ENCODE data around the gene BPIFB4. TPM values are rescaled to one million over a fixed set of nuclear protein-coding genes. Genes with fewer than 3 reads are reported as not detected.
"Not testable (repeated sequence)": the region's sequence is repeated elsewhere in the genome, so short reads cannot be mapped to it uniquely, and the experiment has no call there.

The BPIFB4 gene
- total and polyA plus RNA-seq, 10 donors: not detected

- TF ChIP-seq POLR2A (IDR thresholded peaks at IDR 0.05) (no peak), CTCF (IDR thresholded peaks at IDR 0.05 in 8 of 11, conservative IDR thresholded peaks at IDR 0.05 in 3 of 11) (no peak), POLR2AphosphoS5 (IDR thresholded peaks at IDR 0.05) (no peak)
- 52 to 74% (median 59%) methylated on average over 1 of the region's 1 CpG for WGBS, 5 donors
- no peak overlapping the region for H3K4me3 ChIP-seq
- H3K27ac ChIP-seq: no peak overlapping the region
- DNase-seq: no peak
- no peaks in the 10 kb centered on the region for H3K4me1 ChIP-seq
- peaks cover 3 to 33% (median 24%) of the 10 kb centered on the region in 8 donors for H3K9me3 ChIP-seq
- no peaks in the 10 kb centered on the region for H3K27me3 ChIP-seq (replicated peaks in 1 of 7)
- intact Hi-C loops (cut with DNase I; ENCODE audit: low total_unique reads): no loop called here
- H3K36me3 ChIP-seq: no peaks in the 10 kb centered on the region
Observed at GRCh38 chr20:33043731-33044181, 35.7 kb upstream of the BPIFB4 start.

- H3K36me3 ChIP-seq; H3K4me1 ChIP-seq; H3K4me3 ChIP-seq; intact Hi-C loops (cut with DNase I; ENCODE audit: low total_unique reads); H3K27me3 ChIP-seq (replicated peaks in 1 of 7); DNase-seq; H3K27ac ChIP-seq: not testable (repeated sequence)
- H3K9me3 ChIP-seq: peaks cover 3 to 33% (median 24%) of the 10 kb centered on the region in 8 donors
- 79 to 92% (median 88%) methylated on average over 15 of the region's 15 CpGs for WGBS, 5 donors
Observed at GRCh38 chr20:33045129-33045721, 34.2 kb upstream of the BPIFB4 start.

- no peak overlapping the region for H3K27ac ChIP-seq
- intact Hi-C loops (cut with DNase I; ENCODE audit: low total_unique reads): no loop called here
- H3K4me3 ChIP-seq: no peak overlapping the region
- no peak for TF ChIP-seq POLR2A (IDR thresholded peaks at IDR 0.05)
- no peak for TF ChIP-seq CTCF (IDR thresholded peaks at IDR 0.05 in 8 of 11, conservative IDR thresholded peaks at IDR 0.05 in 3 of 11)
- TF ChIP-seq POLR2AphosphoS5 (IDR thresholded peaks at IDR 0.05): no peak
- H3K9me3 ChIP-seq: peaks cover 3 to 33% (median 24%) of the 10 kb centered on the region in 8 donors
- 77 to 83% (median 79%) methylated on average over 3 of the region's 3 CpGs for WGBS, 5 donors
- DNase-seq: no peak
- H3K27me3 ChIP-seq (replicated peaks in 1 of 7): no peaks in the 10 kb centered on the region
- no peaks in the 10 kb centered on the region for H3K4me1 ChIP-seq
- no peaks in the 10 kb centered on the region for H3K36me3 ChIP-seq
Observed at GRCh38 chr20:33046412-33046811, 33.0 kb upstream of the BPIFB4 start.

GRCh38 chr20:33051333-33051732 is 28.1 kb upstream of the BPIFB4 start:
- H3K4me3 ChIP-seq: no peak overlapping the region
- no peak for DNase-seq
- H3K27ac ChIP-seq: no peak overlapping the region
- peaks cover 0 to 7% (median 4%) of the 10 kb centered on the region in 8 donors for H3K9me3 ChIP-seq
- H3K27me3 ChIP-seq (replicated peaks in 1 of 7): no peaks in the 10 kb centered on the region
- TF ChIP-seq POLR2AphosphoS5 (IDR thresholded peaks at IDR 0.05) (no peak), POLR2A (IDR thresholded peaks at IDR 0.05) (no peak), CTCF (IDR thresholded peaks at IDR 0.05 in 8 of 11, conservative IDR thresholded peaks at IDR 0.05 in 3 of 11) (no peak)
- 67 to 91% (median 88%) methylated on average over 4 of the region's 4 CpGs for WGBS, 5 donors
- no peaks in the 10 kb centered on the region for H3K36me3 ChIP-seq
- H3K4me1 ChIP-seq: no peaks in the 10 kb centered on the region
- intact Hi-C loops (cut with DNase I; ENCODE audit: low total_unique reads): no loop called here
